ENCODE measurements around the gene PPA1. TPM values are rescaled to one million over a fixed set of nuclear protein-coding genes. Genes with fewer than 3 reads are reported as not detected.

PPA1 gene
- total RNA-seq, 4 donors from 2014 or later = 147 to 169 (median 150) TPM

DNA sequence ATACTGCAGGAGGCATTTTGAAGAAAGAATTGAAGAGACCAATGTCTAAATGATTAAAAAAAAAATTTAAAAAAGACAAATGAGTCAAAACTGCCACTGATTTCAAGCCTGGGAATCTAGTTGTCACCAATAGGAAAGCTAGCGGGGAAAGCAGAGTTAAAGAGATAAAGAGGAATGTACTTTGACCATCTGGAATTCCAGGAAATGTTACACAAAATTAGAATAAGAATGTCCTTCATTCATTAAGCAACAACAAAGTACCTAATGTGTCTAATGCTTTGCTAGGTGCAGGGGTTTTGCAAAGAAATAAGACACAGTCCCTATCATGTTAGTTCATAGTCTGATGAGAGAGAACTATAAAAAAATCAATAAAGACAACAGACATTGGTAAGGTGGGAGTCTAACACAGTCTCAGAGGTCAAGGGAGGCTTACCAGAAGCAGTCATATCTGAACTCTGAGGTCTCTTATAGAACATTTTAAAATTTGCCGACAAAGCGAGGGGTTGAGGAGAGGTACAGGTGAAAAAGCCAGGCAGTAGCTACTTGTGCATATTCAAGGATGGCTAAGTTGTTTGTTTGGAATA is 77.9 kb downstream of the PPA1 start:
- TF ChIP-seq, protein P1, sequence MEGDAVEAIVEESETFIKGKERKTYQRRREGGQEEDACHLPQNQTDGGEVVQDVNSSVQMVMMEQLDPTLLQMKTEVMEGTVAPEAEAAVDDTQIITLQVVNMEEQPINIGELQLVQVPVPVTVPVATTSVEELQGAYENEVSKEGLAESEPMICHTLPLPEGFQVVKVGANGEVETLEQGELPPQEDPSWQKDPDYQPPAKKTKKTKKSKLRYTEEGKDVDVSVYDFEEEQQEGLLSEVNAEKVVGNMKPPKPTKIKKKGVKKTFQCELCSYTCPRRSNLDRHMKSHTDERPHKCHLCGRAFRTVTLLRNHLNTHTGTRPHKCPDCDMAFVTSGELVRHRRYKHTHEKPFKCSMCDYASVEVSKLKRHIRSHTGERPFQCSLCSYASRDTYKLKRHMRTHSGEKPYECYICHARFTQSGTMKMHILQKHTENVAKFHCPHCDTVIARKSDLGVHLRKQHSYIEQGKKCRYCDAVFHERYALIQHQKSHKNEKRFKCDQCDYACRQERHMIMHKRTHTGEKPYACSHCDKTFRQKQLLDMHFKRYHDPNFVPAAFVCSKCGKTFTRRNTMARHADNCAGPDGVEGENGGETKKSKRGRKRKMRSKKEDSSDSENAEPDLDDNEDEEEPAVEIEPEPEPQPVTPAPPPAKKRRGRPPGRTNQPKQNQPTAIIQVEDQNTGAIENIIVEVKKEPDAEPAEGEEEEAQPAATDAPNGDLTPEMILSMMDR (IDR thresholded peaks at IDR 0.05) = no peak
- TF ChIP-seq EP300 (IDR thresholded peaks at IDR 0.05) = no peak
- no peak for TF ChIP-seq POLR2A (IDR thresholded peaks at IDR 0.05)
- H3K9me3 ChIP-seq = no peaks in the 10 kb centered on the region
- WGBS, 2 donors = 64% methylated on average over 3 of the region's 3 CpGs
- H3K27me3 ChIP-seq = no peaks in the 10 kb centered on the region
- no peak for DNase-seq (ENCODE audit: low spot score in 2 of 2)
- H3K4me3 ChIP-seq = no peak overlapping the region
- H3K36me3 ChIP-seq = peaks cover 3 to 83% (median 20%) of the 10 kb centered on the region in 3 donors
- H3K4me1 ChIP-seq = peaks cover 0 to 5% (median 0%) of the 10 kb centered on the region in 4 donors
- H3K27ac ChIP-seq = no peak overlapping the region

Small RNAs within 50 kb of the gene (small RNA-seq; reads per million reads assigned to genes)
- gene RPS25P9 = not detected

Other genes starting within 250 kb of the PPA1 start
- 10 to 100 TPM in 1 of 4 donors, 1 to 10 TPM in 3; 4.6 to 11.1 (median 8.9) TPM for gene MACROH2A2, start 180.6 kb downstream of the PPA1 start, total RNA-seq
- gene AIFM2, start 100.6 kb downstream of the PPA1 start, total RNA-seq = 10 to 100 TPM; 13.3 to 34.2 (median 19.4) TPM
- gene TYSND1, start 86.7 kb downstream of the PPA1 start, total RNA-seq = 10 to 100 TPM; 15.3 to 26.1 (median 19.1) TPM
- gene SAR1A, start 62.9 kb downstream of the PPA1 start, total RNA-seq = 10 to 100 TPM; 68.8 to 83.3 (median 79.7) TPM
- gene NPFFR1, start 50.6 kb upstream of the PPA1 start, total RNA-seq = 1 to 10 TPM; 1.8 to 5.7 (median 4.4) TPM
- 10 to 100 TPM in 1 of 4 donors, 1 to 10 TPM in 3; 4.4 to 11.1 (median 8.6) TPM for gene LRRC20, start 149.2 kb upstream of the PPA1 start, total RNA-seq
- gene EIF4EBP2, start 170.7 kb upstream of the PPA1 start, total RNA-seq = 10 to 100 TPM; 68.4 to 87.9 (median 77.2) TPM
- not detected for gene NODAL, start 208.3 kb upstream of the PPA1 start, total RNA-seq
- 10 to 100 TPM in 2 of 4 donors, 1 to 10 TPM in 2; 5.4 to 10.9 (median 9.2) TPM for gene PALD1, start 245.3 kb upstream of the PPA1 start, total RNA-seq